ENCODE results near the gene CCDC148.
A peak's percentile ranks its signal among the peaks of the same experiment; 100 is the strongest.

Gene CCDC148

DNA sequence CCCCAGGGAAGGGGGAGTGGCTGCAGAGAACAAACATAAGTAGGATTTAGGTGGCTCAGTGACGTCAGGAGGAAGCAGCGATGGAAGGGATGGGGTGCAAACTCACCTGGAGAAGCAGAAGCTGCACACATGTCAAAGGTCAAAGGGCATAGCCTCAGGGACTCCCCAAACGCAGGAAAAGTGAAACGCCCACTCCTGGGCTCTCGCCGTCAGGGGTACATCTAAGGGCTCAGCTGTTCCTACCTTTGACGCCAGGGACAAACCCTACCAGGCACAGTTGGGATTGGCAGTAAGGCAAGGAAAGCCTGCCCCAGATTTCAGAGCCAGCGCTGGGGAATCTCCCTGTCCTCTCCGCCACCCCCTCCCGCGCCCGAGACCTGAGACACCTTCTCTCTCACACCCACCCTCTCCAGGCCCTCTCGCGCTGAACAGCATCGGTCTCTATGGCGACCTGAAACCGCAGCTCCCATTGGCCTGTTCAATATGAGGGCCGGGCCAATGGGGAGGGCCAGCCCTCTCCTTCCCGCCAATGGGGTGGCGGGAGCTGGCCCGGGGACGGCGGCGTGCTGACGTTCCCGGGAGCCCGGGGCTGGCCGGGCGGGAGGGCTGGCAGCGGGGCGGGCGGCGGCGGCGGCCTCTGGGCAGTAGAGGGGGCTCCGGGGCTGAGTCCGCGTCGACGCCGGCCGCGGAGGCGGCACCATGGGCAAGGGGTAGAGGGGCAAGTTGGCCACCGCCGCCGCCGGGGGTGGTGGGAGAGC is at the start of gene CCDC148, which contains the start of gene PKP4:
Gene CCDC148 (minus strand): TSS at position 445 of the 758 bp plus-strand sequence. CDS start 314 bp downstream, at position 131.
Gene PKP4 (plus strand): TSS at position 644 of the 758 bp plus-strand sequence. CDS start 76,233 bp downstream, outside the sequence.
- H2AFZ ChIP-seq (ENCODE audit: low read depth, low read length, severe bottlenecking): peak within 1 kb of the TSS; percentile 59
- no peaks in the 10 kb centered on the region for H3K36me3 ChIP-seq (ENCODE audit: low read length)
- no peaks in the 10 kb centered on the region for H3K9me2 ChIP-seq (replicated peaks; ENCODE audit: insufficient read depth, low read length)
- H3K27ac ChIP-seq (ENCODE audit: low read depth, low read length): no peak within 1 kb of the TSS
- H3K9ac ChIP-seq (ENCODE audit: low read length): peak within 1 kb of the TSS; percentile 65
- TF ChIP-seq CTCF (IDR thresholded peaks at IDR 0.05; ENCODE audit: insufficient read depth, low read length, poor library complexity, severe bottlenecking) (no peak), EZH2phosphoT487 (conservative IDR thresholded peaks at IDR 0.05; ENCODE audit: low read length) (no peak)
- H4K20me1 ChIP-seq (ENCODE audit: low read depth, low read length): peaks cover 14% of the 10 kb centered on the region
- H3K27me3 ChIP-seq (ENCODE audit: low read length): no peaks in the 10 kb centered on the region
- H3F3A ChIP-seq (ENCODE audit: insufficient read depth): no peaks in the 10 kb centered on the region
- no peaks in the 10 kb centered on the region for H3K9me3 ChIP-seq (ENCODE audit: insufficient read depth, low read length)
- peak within 1 kb of the TSS; percentile 66 for H3K4me3 ChIP-seq (ENCODE audit: insufficient read depth, low read length, poor library complexity, severe bottlenecking)
- H3K4me2 ChIP-seq (ENCODE audit: low read depth, low read length, poor library complexity, severe bottlenecking): peak within 1 kb of the TSS; percentile 61
- no peaks in the 10 kb centered on the region; the same call in 1 of the 2 replicates for H3K79me2 ChIP-seq (ENCODE audit: insufficient read depth, low read length)

- Histone ChIP-seq H3K79me2 (ENCODE audit: insufficient read depth, low read length) (no peaks in the 10 kb centered on the region), H3K36me3 (ENCODE audit: low read length) (no peaks in the 10 kb centered on the region), H3F3A (ENCODE audit: insufficient read depth) (no peaks in the 10 kb centered on the region), H3K9ac (ENCODE audit: low read length) (no peak overlapping the region), H3K9me3 (ENCODE audit: insufficient read depth, low read length) (no peaks in the 10 kb centered on the region), H2AFZ (ENCODE audit: low read depth, low read length, severe bottlenecking) (no peak overlapping the region), H3K27ac (ENCODE audit: low read depth, low read length) (no peak overlapping the region), H3K4me2 (ENCODE audit: low read depth, low read length, poor library complexity, severe bottlenecking) (no peak overlapping the region), H3K9me2 (replicated peaks; ENCODE audit: insufficient read depth, low read length) (no peaks in the 10 kb centered on the region), H4K20me1 (ENCODE audit: low read depth, low read length) (no peaks in the 10 kb centered on the region), H3K27me3 (ENCODE audit: low read length) (no peaks in the 10 kb centered on the region), H3K4me3 (ENCODE audit: insufficient read depth, low read length, poor library complexity, severe bottlenecking) (no peak overlapping the region)
- TF ChIP-seq EZH2phosphoT487 (conservative IDR thresholded peaks at IDR 0.05; ENCODE audit: low read length): no peak
- TF ChIP-seq CTCF (IDR thresholded peaks at IDR 0.05; ENCODE audit: insufficient read depth, low read length, poor library complexity, severe bottlenecking): no peak
Observed at GRCh38 chr2:158505448-158505934, 48.9 kb upstream of the CCDC148 start.

- Histone ChIP-seq H3F3A (ENCODE audit: insufficient read depth) (no peaks in the 10 kb centered on the region), H2AFZ (ENCODE audit: low read depth, low read length, severe bottlenecking) (no peak overlapping the region), H3K36me3 (ENCODE audit: low read length) (no peaks in the 10 kb centered on the region), H3K9me2 (replicated peaks; ENCODE audit: insufficient read depth, low read length) (no peaks in the 10 kb centered on the region), H3K4me2 (ENCODE audit: low read depth, low read length, poor library complexity, severe bottlenecking) (no peak overlapping the region), H3K27me3 (ENCODE audit: low read length) (no peaks in the 10 kb centered on the region), H3K9ac (ENCODE audit: low read length) (no peak overlapping the region), H3K27ac (ENCODE audit: low read depth, low read length) (no peak overlapping the region), H3K79me2 (ENCODE audit: insufficient read depth, low read length) (no peaks in the 10 kb centered on the region), H4K20me1 (ENCODE audit: low read depth, low read length) (no peaks in the 10 kb centered on the region), H3K9me3 (ENCODE audit: insufficient read depth, low read length) (no peaks in the 10 kb centered on the region), H3K4me3 (ENCODE audit: insufficient read depth, low read length, poor library complexity, severe bottlenecking) (no peak overlapping the region)
- TF ChIP-seq CTCF (IDR thresholded peaks at IDR 0.05; ENCODE audit: insufficient read depth, low read length, poor library complexity, severe bottlenecking): no peak
- no peak for TF ChIP-seq EZH2phosphoT487 (conservative IDR thresholded peaks at IDR 0.05; ENCODE audit: low read length)
Observed at GRCh38 chr2:158504088-158504487, 47.5 kb upstream of the CCDC148 start.
